ENCODE results near the gene SFT2D3. TPM values are rescaled to one million over a fixed set of nuclear protein-coding genes. Genes with fewer than 3 reads are reported as not detected.

SFT2D3 gene
- total and polyA plus RNA-seq, 4 donors: 2.4 to 4.9 (median 4.7) TPM; not detected in 1

GRCh38 chr2:127664895-127665225 lies 36.4 kb upstream of the SFT2D3 start:
- Histone ChIP-seq H3K9me3 (ENCODE audit: control insufficient read depth in 4 of 4, low read length in 3 of 4) (no peaks in the 10 kb centered on the region), H3K4me3 (ENCODE audit: low read depth in 1 of 3, low read length in 3 of 3) (peak overlapping the region; percentile 49 to 72 (median 63)), H3K36me3 (ENCODE audit: control insufficient read depth in 4 of 4, insufficient read depth in 3 of 4, low read depth in 1 of 4, low read length in 3 of 4) (no peaks in the 10 kb centered on the region), H3K27ac (ENCODE audit: low read depth in 1 of 2, low read length in 2 of 2) (peak overlapping the region; percentile 87 to 93), H3K4me1 (ENCODE audit: control insufficient read depth in 4 of 4, insufficient read depth in 4 of 4, low read length in 3 of 4) (peaks cover 23 to 55% (median 36%) of the 10 kb centered on the region in 4 donors), H3K9ac (ENCODE audit: low read depth in 1 of 2, low read length in 2 of 2) (peak overlapping the region; percentile 80 to 86), H3K27me3 (ENCODE audit: control insufficient read depth in 4 of 4, insufficient read depth in 4 of 4, low read length in 3 of 4) (no peaks in the 10 kb centered on the region)
- TF ChIP-seq FOXA1 (IDR thresholded peaks at IDR 0.05) (no peak), FOXA2 (IDR thresholded peaks at IDR 0.05) (no peak), NR2F2 (IDR thresholded peaks at IDR 0.05) (no peak), YY1 (IDR thresholded peaks at IDR 0.05) (peak; percentile 4)
- WGBS: 37% methylated on average over 6 of the region's 6 CpGs
- no peak for DNase-seq (ENCODE audit: low spot score)

GRCh38 chr2:127665267-127665893 lies 35.9 kb upstream of the SFT2D3 start:
- Histone ChIP-seq H3K27ac (ENCODE audit: low read depth in 1 of 2, low read length in 2 of 2) (peak overlapping the region; percentile 87 to 93), H3K27me3 (ENCODE audit: control insufficient read depth in 4 of 4, insufficient read depth in 4 of 4, low read length in 3 of 4) (no peaks in the 10 kb centered on the region), H3K4me3 (ENCODE audit: low read depth in 1 of 3, low read length in 3 of 3) (peak overlapping the region; percentile 49 to 72 (median 63)), H3K4me1 (ENCODE audit: control insufficient read depth in 4 of 4, insufficient read depth in 4 of 4, low read length in 3 of 4) (peaks cover 23 to 55% (median 36%) of the 10 kb centered on the region in 4 donors), H3K9ac (ENCODE audit: low read depth in 1 of 2, low read length in 2 of 2) (peak overlapping the region; percentile 80 to 86), H3K9me3 (ENCODE audit: control insufficient read depth in 4 of 4, low read length in 3 of 4) (no peaks in the 10 kb centered on the region), H3K36me3 (ENCODE audit: control insufficient read depth in 4 of 4, insufficient read depth in 3 of 4, low read depth in 1 of 4, low read length in 3 of 4) (no peaks in the 10 kb centered on the region)
- no peak for DNase-seq (ENCODE audit: low spot score)
- TF ChIP-seq EGR1 (IDR thresholded peaks at IDR 0.05; ENCODE audit: low read depth in 2 of 2) (no peak), REST (IDR thresholded peaks at IDR 0.05) (peak; percentile 59), HNF4A (conservative IDR thresholded peaks at IDR 0.05) (peak; percentile 82 to 84), SP1 (IDR thresholded peaks at IDR 0.05) (peak; percentile 72), NR2F2 (IDR thresholded peaks at IDR 0.05) (peak; percentile 20), ZBTB33 (IDR thresholded peaks at IDR 0.05) (no peak), FOXA1 (IDR thresholded peaks at IDR 0.05) (no peak), HNF4G (IDR thresholded peaks at IDR 0.05) (no peak), JUND (IDR thresholded peaks at IDR 0.05) (peak in 1 of 2 donors; percentile 38), TAF1 (conservative IDR thresholded peaks at IDR 0.05) (peak; percentile 61), FOXA2 (IDR thresholded peaks at IDR 0.05) (no peak), ATF3 (IDR thresholded peaks at IDR 0.05) (no peak), MAX (IDR thresholded peaks at IDR 0.05) (peak; percentile 33), YY1 (IDR thresholded peaks at IDR 0.05) (peak; percentile 37), CTCF (IDR thresholded peaks at IDR 0.05; ENCODE audit: low read depth, low read length, missing input control) (no peak), RAD21 (IDR thresholded peaks at IDR 0.05) (peak in 1 of 2 donors; percentile 3), GABPA (IDR thresholded peaks at IDR 0.05 in 1 of 2, conservative IDR thresholded peaks at IDR 0.05 in 1 of 2) (no peak), RXRA (IDR thresholded peaks at IDR 0.05) (peak; percentile 75 to 80)
- WGBS: 37% methylated on average over 8 of the region's 8 CpGs
